SU-DHL-6 (cell line): ENCODE data around the gene POU5F1.

Source experiments
- H2AFZ ChIP-seq: fragments of 200-600 bp; sonication (generic); 2 replicates; pipeline ENCODE4 v1.6.1; 2014; ENCODE audit warnings: low read depth, mild to moderate bottlenecking, moderate library complexity, mixed read lengths, antibody characterized with exemption, low read length; ENCODE audit not compliant: severe bottlenecking
- H3F3A ChIP-seq: fragments of 200-600 bp; shearing (Covaris generic); 2 replicates; pipeline ENCODE4 v1.6.0; 2016; ENCODE audit warnings: antibody characterized with exemption, mild to moderate bottlenecking; ENCODE audit not compliant: insufficient read depth
- H3K27ac ChIP-seq: fragments of 200-600 bp; sonication (generic); 2 replicates; pipeline ENCODE4 v1.5.1; 2016; ENCODE audit warnings: low read depth, mild to moderate bottlenecking, low read length, moderate library complexity, mixed read lengths
- H3K27me3 ChIP-seq: fragments of 200-600 bp; sonication (generic), shearing (Covaris generic); 2 replicates; pipeline ENCODE4 v1.6.0; 2014; ENCODE audit warnings: mild to moderate bottlenecking, low read length
- H3K36me3 ChIP-seq: fragments of 200-600 bp; sonication (generic); 2 replicates; pipeline ENCODE4 v1.6.1; 2014; ENCODE audit warnings: mild to moderate bottlenecking, low read length, mixed read lengths
- H3K4me2 ChIP-seq: fragments of 300-600, 200-600 bp; shearing (Covaris generic), sonication (generic); 2 replicates; pipeline ENCODE4 v1.6.0; 2014; ENCODE audit warnings: low read length, low read depth, mild to moderate bottlenecking; ENCODE audit not compliant: poor library complexity, severe bottlenecking
- H3K4me3 ChIP-seq: fragments of 200-600 bp; sonication (generic); 2 replicates; pipeline ENCODE4 v1.5.1; 2014; ENCODE audit warnings: antibody characterized with exemption, low read length, mild to moderate bottlenecking, mixed read lengths; ENCODE audit not compliant: insufficient read depth, poor library complexity, severe bottlenecking
- H3K79me2 ChIP-seq: fragments of 200-600 bp; sonication (generic); 2 replicates; pipeline ENCODE4 v1.6.1; 2014; ENCODE audit warnings: mild to moderate bottlenecking, low read length, moderate library complexity; ENCODE audit not compliant: insufficient read depth
- H3K9ac ChIP-seq: fragments of 200-600 bp; sonication (generic); 2 replicates; pipeline ENCODE4 v1.7.0; 2014; ENCODE audit warnings: mild to moderate bottlenecking, low read length
- H3K9me2 ChIP-seq: fragments of 200-600 bp; sonication (generic); replicated peaks from 2 replicates; pipeline ENCODE4 v1.6.1; 2014; ENCODE audit warnings: low read length; ENCODE audit not compliant: insufficient read depth
- H3K9me3 ChIP-seq: fragments of 200-600 bp; sonication (generic); 2 replicates; pipeline ENCODE4 v1.6.1; 2014; ENCODE audit warnings: low read length, mixed read lengths; ENCODE audit not compliant: insufficient read depth
- H4K20me1 ChIP-seq: fragments of 200-600 bp; sonication (generic); 2 replicates; pipeline ENCODE4 v1.6.1; 2014; ENCODE audit warnings: low read depth, mild to moderate bottlenecking, antibody characterized with exemption, low read length, moderate library complexity, mixed read lengths
- EZH2phosphoT487 ChIP-seq: fragments of 200-600 bp; sonication (generic), shearing (Covaris generic); conservative IDR thresholded peaks from 2 replicates; pipeline ENCODE4 v1.6.1; 2018; ENCODE audit warnings: mild to moderate bottlenecking, antibody characterized with exemption, low read length, moderate library complexity, mixed read lengths
- TF ChIP-seq, protein P1 (sequence below): fragments of 200-600 bp; sonication (generic); IDR thresholded peaks from one replicate; pipeline ENCODE4 v1.5.1; 2017; ENCODE audit warnings: antibody characterized with exemption, mild to moderate bottlenecking, low read length, moderate library complexity; ENCODE audit not compliant: insufficient read depth, poor library complexity, severe bottlenecking

Gene POU5F1

DNA sequence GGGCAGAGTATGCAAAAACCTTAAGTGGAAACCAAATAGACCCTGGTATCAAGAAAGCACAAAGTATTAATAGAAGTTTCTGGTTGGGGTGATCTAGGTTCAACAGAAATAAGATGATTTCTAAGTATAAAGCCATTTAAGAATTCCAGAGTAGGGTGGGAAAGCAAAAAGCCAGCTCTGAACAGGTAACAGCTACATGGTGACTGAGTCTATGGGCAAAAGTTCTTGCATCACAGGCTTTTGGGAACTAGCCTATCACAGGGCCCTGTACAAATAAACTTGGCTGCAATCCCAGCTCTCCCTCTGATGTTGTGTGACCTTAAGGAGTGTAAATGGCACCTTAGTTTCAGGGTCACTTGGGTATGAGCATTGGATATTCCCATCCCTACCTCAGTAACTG is 6.6 kb downstream of the POU5F1 start:
- Histone ChIP-seq H3K36me3 (peaks cover 9% of the 10 kb centered on the region; the same call in 1 of the 2 replicates), H3K27ac (no peak overlapping the region), H3K79me2 (peaks cover 14% of the 10 kb centered on the region)

DNA sequence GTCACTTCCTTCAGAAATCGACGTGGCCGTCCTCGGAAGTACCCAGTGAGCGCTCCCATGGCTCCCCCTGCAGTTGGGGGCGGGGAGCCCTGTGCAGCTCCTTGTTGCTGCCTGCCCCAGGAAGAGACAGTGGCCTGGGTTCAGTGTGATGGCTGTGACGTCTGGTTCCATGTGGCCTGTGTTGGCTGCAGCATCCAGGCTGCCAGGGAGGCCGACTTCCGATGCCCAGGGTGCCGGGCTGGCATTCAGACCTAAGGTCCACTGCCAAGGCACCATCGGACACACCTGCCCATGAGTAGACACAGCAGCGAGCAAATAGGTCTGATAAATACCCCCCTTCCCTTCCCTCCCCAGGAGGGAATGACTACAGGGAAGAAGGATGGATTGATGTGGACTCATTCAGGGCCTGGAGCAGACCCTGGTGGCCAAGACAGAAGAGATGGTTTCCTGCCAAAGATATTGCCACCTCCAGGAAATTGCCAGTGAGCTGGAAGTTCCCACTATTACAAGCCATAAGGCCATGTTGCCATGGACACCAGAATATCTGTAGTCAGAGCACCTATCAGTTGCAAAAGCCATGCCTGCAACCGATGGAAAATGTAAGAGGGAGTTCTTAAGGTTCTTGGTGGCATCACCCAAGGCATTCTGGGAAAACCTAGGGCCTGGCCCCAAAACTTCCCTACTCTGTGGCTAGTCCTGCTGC is 7.9 kb downstream of the POU5F1 start:
- Histone ChIP-seq H3K36me3 (peaks cover 9% of the 10 kb centered on the region; the same call in 1 of the 2 replicates), H3K9ac (no peak overlapping the region), H3K9me2 (no peaks in the 10 kb centered on the region), H3K27me3 (no peaks in the 10 kb centered on the region), H3K4me2 (no peak overlapping the region), H3K4me3 (no peak overlapping the region), H3K79me2 (peaks cover 19% of the 10 kb centered on the region), H3F3A (0 out of 2 replicates have a peak, but pooled peaks cover 5% of the 10 kb centered on the region), H3K27ac (no peak overlapping the region), H3K9me3 (no peaks in the 10 kb centered on the region), H2AFZ (no peak overlapping the region), H4K20me1 (peaks cover 3% of the 10 kb centered on the region; the same call in 1 of the 2 replicates)
- TF ChIP-seq, protein P1, sequence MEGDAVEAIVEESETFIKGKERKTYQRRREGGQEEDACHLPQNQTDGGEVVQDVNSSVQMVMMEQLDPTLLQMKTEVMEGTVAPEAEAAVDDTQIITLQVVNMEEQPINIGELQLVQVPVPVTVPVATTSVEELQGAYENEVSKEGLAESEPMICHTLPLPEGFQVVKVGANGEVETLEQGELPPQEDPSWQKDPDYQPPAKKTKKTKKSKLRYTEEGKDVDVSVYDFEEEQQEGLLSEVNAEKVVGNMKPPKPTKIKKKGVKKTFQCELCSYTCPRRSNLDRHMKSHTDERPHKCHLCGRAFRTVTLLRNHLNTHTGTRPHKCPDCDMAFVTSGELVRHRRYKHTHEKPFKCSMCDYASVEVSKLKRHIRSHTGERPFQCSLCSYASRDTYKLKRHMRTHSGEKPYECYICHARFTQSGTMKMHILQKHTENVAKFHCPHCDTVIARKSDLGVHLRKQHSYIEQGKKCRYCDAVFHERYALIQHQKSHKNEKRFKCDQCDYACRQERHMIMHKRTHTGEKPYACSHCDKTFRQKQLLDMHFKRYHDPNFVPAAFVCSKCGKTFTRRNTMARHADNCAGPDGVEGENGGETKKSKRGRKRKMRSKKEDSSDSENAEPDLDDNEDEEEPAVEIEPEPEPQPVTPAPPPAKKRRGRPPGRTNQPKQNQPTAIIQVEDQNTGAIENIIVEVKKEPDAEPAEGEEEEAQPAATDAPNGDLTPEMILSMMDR = no peak
- no peak for TF ChIP-seq EZH2phosphoT487

More for the DNA sequence above, 6.6 kb downstream of the POU5F1 start:
- no peak overlapping the region for H2AFZ ChIP-seq
- no peak overlapping the region for H3K4me2 ChIP-seq
- H3K9me3 ChIP-seq = no peaks in the 10 kb centered on the region
- H3K9me2 ChIP-seq = no peaks in the 10 kb centered on the region
- TF ChIP-seq, protein P1 = no peak
- no peak for TF ChIP-seq EZH2phosphoT487
- H4K20me1 ChIP-seq = peaks cover 3% of the 10 kb centered on the region; the same call in 1 of the 2 replicates
- 0 out of 2 replicates have a peak, but pooled peaks cover 5% of the 10 kb centered on the region for H3F3A ChIP-seq
- no peak overlapping the region for H3K4me3 ChIP-seq
- H3K27me3 ChIP-seq = no peaks in the 10 kb centered on the region
- H3K9ac ChIP-seq = no peak overlapping the region

DNA sequence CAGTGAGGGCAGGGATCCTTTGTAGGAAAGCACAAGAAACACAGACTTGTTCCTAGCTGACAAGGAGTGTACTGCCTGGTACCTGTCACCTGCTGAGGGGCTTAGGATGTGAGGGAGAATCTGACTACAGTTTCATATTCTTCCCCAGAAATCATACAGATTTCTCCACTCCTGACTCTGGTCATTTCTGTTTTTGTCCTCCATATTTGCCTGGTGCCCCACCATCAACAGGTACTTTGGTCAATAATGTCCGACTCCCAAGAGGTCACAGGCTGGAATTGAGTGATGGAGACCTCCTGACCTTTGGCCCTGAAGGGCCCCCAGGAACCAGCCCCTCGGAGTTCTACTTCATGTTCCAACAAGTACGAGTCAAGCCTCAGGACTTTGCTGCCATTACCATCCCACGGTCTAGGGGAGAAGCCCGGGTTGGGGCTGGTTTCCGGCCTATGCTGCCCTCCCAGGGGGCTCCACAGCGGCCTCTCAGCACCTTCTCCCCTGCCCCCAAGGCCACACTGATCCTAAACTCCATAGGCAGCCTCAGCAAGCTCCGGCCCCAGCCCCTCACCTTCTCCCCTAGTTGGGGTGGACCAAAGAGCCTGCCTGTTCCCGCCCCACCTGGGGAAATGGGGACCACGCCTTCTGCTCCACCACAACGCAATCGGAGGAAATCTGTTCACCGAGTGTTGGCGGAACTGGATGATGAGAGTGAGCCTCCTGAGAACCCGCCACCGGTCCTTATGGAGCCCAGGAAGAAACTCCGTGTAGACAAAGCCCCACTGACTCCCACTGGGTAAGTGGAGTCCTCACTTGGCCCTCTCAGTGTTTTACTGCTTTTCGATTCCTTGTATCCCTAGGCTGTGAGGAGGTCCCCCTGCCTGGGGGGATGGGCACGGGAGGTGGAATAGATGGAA is 9.0 kb downstream of the POU5F1 start:
- no peak for TF ChIP-seq EZH2phosphoT487
- TF ChIP-seq, protein P1 = no peak
- Histone ChIP-seq H3K9me2 (no peaks in the 10 kb centered on the region), H3K27me3 (no peaks in the 10 kb centered on the region), H3K4me2 (no peak overlapping the region), H3K36me3 (peaks cover 12% of the 10 kb centered on the region; the same call in 1 of the 2 replicates), H3K27ac (no peak overlapping the region), H4K20me1 (peaks cover 3% of the 10 kb centered on the region; the same call in 1 of the 2 replicates), H2AFZ (no peak overlapping the region), H3K9me3 (no peaks in the 10 kb centered on the region), H3K9ac (no peak overlapping the region), H3K4me3 (no peak overlapping the region), H3K79me2 (peaks cover 26% of the 10 kb centered on the region), H3F3A (0 out of 2 replicates have a peak, but pooled peaks cover 5% of the 10 kb centered on the region)
